Stimulated activated CD8-positive, alpha-beta memory T cell treated with anti-CD3 and anti-CD28 coated beads, Interleukin-2, amount 100 ng/mL, for 48 hours (primary cell): Measurements from ENCODE around the gene SMARCE1.

Experiments
- DNase-seq, 2 donors: peaks; one replicate each; pipeline ENCODE4 v3.0.0-alpha.2; 2020; ENCODE audit warnings: low read depth in 2 of 2

SMARCE1 gene

DNA sequence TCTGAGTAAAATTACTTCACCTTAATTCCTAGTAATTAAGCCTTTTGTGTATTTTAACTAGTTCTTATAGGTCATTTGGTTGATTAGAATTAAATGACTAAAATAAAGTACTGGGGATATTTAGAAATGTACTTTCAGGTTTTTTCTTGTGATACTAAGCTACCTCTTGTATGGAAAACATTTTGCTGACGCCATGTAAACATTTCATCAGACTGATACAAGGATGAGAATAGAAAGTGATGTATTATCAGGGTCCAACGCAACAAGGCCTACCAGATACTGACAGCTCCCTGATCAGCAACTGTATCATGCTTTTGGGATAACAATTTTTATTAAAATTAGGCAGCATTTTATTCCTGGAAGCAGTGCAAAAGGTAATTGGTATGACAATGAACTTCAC is 1.7 kb downstream of the SMARCE1 start:
- DNase-seq, result no peak

DNA sequence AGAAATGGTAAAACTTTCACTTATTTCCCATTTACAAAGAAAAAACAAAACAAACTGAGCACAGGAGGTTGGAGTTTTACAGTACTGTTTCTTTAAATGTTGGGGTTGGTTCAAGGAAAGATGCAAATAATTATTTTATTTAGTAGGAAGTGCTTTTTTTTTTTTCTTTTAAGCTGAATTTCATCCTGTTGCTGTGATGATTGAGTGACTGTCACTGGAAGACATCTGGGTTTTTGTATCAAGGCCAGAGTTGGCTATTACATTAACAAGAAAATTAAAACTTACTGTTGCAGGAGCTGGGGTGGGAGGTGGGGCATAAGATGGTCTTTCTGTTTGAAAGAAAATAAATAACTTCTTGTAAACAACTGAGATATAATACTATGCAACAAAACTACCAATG is 2.3 kb downstream of the SMARCE1 start:
- no peak for DNase-seq

DNA sequence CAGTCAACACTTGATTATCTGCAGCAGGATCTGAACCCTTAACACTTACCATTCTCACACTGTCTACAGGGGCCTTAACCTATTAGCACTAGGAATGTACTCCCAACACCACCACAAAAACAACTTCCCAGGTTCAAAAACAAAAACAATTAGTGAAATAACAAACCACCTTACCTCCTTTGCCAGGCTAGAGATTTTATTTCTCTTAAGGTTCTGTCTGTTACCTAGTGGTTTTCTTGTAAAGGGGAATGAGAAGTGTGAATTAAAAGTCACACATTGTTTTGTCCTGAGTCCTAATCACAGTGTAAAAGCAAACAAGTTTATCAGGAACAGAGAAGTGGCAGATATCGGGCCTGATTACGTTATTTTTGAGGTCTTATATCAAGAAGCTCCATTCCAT is 9.7 kb downstream of the SMARCE1 start:
- no peak for DNase-seq

DNA sequence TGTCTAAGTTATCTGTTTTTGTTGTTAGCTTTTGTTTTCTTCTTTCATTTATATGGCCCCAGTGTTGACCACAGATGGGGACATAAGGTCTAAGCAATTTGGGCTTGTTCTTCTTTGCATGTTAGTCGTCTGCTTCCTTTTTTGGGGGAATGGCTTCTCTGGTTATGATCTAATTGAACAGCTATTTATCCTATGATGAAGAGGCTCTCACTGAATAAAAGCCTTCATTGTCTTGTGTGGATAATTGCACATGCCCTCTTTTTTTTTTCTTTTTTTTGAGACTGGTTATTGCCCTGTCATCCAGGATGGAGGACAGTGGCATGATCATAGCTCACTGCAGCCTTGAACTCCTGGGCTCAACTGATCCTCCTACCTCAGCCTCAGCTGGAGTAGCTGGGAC is 13.7 kb downstream of the SMARCE1 start:
- DNase-seq, result no peak

DNA sequence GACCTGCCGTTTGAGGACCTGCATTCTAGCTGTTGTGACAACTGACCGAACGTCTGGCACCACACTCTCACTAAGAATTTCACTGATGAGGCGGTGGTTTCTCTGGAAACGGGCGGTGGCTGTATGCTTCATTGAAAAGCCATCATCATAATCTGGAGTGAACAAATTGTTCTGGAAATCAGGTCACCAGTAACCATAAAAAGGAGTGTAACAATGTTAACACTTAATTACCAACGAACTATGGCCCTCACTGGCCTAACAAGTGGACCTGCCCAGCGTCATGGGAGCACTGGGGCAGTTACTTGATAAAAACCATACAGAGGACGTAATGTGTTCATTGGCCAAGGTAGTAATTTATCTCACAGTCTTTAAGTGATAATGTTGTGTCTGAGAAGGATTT is 15.4 kb downstream of the SMARCE1 start:
- no peak for DNase-seq

DNA sequence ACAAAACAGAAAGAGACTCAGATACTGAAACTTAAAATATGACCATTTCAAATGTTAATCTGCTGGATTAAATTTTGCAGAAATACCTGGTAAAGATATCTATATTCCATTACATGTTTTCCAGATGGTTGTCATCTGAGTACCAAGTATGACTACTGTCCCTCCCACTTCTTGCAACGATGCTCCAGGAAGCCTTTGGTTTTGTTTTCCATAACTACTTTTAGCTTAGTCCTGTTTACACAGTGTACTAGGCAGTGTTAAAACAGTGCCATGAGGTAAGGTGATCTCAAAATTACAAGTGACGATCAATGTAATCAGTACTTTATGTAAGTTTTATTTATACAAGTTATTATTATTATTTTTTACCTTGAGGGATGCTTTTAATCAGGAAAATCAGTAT is 17.8 kb downstream of the SMARCE1 start:
- no peak for DNase-seq

DNA sequence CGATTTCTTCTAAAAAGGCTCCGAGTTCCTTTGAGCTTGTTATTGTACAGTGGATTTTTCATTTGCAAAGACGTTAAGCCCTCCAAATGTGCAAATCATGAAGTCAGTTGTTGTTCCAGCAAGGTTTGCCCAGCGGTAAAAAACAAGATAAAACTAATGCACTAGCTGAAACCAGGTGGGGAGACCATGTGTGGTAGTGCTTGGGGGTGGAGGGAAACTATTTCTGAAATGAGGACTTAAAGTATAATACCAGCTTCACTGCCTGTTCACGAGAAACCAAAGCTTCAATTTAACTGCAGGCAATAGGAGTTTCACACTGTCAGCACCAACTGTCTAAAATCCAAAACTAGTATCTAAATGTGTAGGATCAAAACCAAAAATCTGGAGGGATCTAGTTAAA is 22.3 kb downstream of the SMARCE1 start:
- no peak for DNase-seq

DNA sequence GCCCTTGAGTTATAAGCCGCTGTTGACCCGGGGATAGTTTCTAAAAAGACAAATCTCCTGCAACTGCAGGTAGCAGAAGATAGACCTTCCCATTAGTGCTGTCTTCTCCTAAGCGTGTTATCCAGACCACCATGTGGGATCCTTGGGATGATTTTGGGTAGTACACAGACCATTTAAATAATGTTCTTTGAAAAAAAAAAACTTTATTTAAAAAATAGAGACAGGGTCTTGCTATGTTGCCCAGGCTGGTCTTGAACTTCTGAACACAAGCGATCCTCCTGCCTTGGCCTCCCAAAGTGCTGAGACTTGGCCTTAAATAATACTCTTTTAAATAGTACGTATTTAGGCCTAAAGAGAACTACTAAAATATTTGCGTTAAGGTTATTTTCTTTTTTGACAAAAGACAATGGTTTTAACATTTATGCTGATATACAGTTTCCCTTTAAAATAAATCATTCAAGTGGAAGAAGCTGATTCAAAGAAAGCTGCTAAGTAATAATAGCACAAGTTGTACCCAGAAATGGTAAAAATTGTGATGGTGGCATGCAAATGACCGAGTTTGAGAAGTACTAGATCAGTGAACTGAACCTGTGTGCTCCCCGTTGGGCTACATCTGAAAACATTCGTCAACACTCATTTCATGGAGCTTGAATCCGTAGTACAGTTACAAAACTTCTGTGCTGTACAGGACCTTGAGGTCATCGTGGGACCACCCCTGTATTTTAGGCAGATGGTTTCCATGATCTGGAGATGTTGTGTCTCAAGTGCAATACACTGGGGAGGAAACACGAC is 24.0 kb downstream of the SMARCE1 start:
- no peak for DNase-seq

DNA sequence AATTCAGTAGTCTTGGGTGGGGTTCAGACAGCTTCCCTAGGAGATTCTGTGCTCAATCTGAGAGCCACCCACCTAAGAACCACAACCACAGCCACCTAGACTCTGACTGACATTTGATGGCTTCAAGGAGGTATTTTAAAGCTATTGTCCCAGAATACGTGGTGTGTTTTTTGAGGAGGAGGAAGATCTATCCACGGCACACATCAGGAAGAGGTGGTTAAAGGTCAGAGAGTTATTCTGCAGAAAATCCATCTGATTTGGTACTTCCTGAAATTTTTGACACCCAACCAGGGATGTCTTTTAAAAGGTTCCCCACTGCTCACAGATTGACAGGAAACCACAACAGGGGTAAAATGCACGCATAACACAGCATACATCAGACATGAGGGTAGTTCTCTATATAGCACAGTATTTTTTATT is 25.1 kb downstream of the SMARCE1 start:
- no peak for DNase-seq

DNA sequence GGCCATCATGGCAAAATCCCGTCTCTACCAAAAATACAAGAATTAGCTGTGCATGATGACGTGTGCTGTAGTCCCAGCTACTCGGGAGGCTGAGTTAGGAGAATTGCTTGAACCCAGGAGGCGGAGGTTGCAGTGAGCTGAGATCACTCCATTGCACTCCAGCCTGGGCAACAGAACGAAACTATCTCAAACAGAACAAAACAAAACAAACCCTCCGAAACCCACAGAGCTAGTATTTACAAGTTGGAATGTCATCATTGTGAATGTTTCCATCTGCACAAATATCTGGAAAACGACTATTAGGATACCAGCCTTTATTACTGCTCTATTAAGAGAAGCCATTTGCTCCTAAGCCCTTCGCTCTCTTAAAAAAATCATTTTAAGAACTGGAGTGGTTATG is 26.0 kb downstream of the SMARCE1 start:
- no peak for DNase-seq

DNA sequence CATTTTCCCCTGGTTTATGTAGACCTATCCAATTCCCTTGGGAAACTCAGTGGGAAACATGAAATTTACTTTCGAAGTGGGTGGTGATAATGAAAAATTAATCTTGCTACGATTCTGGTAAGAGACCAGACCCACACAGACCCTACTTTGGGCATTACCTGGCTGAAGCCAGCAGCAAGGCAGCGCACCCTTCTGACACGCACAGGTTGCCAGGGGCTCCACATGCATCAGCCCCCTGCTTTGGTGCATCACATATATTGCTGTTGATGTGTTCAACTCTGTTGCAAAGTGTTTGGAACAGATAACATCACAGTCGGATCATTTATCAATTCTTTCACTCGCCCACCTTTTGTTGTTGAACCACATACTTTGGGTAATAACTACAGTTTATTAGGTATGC is 26.6 kb downstream of the SMARCE1 start:
- no peak for DNase-seq

DNA sequence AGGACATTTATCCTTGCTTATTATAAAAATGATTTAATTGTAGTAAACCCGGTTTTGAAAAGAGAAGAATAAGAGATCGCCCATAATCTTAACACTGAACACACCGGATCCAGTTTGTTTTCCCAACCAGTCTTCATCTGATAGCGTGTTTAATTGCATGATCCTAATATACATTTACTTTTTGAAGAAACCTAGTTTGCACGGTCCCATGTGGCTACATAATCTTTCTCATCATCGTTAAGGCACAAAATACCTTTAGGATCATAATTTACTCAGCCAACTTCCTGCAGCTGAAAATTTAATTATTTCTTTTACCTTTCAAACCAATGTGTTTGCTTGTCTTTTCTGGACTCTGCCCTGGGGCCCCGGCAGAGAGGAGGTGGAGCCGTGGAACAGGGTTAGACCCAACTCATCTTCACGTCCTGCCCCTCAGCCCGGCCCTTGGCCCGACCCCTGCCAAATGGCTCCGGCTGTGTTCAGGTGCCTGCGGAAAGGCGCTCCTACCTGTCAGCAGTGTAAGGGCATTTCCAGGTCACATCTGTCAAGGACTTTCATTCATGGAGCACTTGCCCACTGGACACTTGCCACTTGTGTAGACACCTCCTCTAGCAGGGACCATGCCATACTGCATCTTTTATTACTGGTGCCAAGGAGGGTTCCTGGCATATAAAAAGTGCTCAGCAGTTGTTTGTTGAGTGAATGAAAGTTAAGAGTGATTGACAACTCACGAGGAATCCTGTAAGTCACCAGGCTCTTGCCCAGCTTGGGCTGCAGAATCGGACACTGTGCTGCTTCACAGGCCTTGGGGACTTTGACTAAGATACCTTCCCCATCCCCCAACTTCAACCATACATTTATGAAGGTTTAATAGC is 28.6 kb downstream of the SMARCE1 start:
- no peak for DNase-seq

DNA sequence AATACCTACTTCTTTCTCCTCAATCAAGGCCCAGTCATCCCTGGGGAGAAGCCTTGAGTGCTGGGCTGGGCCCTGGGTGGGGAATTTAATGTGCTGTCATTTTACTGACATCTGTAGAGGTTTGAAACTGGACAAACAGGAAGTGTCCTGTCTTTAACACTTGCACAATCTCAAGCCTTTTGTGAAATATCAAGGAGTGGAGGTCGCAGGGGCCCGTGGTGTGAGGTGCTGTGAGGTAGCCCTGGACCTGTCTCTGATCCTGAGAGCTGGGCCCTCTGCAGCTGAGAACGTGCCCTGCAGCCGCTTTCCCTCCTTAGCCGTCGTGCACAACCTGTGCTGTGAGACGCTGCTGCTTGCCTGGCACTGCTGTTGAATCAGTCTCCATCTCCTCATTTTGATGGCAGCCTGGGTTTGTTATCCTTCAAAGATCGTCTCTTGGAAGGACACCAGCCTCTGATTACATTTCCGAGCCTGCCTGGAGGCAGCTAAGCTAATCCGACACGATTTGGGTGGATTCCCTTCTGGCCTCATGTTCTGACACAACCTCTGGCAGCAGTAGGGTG is 29.9 kb downstream of the SMARCE1 start:
- no peak for DNase-seq

DNA sequence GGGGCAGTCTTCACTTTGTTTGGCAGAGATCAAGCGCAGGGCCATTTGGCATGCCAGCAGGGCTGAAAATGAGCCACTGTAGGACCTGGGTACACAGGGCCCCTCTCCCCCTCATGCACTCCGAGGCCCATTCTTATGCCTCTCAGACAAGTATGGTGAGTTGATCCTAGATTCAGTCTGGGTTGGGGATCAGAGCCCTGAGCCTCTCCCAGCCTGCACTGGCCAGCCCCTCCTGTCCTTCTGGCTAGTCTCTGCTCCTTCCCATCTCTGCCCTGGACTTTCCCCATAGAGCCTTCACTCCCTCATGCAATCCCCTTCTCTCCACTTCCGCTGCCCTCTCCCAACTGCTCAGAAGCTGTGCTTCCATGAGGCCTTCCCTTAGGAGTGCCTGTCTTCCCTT is 31.0 kb downstream of the SMARCE1 start:
- no peak for DNase-seq

DNA sequence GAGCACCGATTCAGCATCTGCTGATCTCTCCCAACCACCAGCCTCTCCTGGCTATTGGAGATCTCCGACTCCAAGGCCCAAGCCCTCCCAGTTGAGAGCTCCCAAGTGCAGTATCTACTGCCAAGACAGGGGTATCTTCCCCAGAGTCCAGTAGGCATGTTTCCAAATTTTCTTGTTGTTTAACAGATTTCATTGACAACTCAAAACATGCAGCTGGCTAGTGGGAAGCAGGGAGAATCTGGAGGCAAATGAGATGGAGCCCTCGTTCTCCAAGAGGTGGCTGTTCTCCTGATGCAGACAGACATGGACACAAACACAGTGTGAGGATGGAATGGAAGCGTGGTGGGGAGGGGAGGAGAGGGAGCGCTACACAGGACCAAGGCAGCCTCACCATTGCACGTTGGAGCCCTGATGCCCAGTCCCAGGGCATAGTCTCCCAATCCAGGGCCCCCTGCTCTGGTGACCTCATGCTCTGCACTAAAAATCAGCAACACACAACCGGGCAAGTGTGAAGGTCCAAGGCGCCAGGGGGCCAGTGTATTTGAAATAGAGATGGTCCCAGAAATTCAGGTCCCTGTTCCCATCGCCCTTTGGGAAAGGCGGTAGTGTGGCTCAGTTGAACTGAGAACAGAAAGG is 31.7 kb downstream of the SMARCE1 start:
- no peak for DNase-seq

DNA sequence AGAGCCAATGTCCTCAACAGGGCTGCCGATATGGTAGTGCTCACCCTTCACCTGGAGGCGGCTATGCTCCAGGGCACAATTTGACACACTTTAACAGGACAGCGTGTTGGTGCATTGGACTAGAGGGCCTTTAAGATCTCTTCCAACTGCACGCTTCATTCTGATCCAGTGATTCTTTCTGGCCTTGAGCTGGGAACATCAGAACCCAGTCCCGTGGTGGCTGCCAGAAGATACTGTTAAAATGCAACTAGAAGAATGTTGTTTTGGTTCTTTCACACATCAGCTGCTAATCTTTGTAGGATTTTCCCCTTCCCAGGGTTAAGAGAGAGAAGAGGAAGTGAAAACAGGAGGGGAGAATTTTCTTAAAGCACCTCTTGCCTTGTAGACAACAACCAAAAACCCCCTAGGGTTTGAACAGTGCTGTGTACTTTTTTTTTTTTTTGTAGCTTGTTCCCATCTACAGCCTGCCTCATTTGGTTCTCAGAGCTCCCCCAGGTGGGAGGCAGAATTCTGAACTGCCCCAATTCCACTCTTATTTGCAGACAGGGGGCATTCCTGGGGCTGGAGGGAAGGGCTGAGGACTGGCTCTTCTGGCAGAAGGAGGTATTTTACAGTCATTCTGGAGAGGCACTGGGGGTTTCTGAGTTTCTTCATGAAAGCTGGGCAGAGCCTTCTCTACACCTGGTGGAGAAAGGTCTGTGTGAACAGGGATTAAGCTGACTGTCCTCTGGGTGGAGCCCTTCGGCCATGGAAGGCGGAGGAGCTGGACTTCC is 32.4 kb downstream of the SMARCE1 start:
- no peak for DNase-seq

DNA sequence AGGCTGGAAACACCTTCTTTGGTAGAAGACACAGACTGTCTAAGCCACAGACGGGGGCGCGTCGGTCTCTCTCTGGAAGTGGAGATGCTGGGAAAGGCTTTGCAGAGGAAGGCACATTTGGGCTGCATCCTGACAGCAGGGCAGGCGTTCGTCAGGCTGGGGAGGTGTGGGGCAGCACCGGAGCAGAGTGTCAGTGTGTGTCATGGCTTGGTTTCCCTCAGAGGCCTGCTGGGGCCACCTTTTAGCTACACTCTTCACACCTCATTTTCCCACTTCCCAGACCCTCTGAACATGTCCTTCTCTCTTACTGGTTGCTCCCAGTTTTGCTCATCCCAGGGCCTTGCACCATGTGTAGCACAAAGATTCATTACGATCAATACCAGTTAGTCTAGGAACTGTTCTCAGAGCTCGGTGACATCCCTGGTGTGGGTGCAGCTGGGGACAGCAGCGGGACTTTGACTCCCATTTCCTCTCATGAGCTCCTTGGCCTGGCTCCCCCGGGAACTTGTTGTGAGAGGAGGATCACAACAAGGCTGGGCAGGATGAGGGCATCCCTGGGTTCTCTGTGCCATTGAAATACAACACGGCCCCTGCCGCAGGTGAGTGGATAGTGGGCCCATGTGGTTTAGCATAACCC is 33.1 kb downstream of the SMARCE1 start:
- no peak for DNase-seq

DNA sequence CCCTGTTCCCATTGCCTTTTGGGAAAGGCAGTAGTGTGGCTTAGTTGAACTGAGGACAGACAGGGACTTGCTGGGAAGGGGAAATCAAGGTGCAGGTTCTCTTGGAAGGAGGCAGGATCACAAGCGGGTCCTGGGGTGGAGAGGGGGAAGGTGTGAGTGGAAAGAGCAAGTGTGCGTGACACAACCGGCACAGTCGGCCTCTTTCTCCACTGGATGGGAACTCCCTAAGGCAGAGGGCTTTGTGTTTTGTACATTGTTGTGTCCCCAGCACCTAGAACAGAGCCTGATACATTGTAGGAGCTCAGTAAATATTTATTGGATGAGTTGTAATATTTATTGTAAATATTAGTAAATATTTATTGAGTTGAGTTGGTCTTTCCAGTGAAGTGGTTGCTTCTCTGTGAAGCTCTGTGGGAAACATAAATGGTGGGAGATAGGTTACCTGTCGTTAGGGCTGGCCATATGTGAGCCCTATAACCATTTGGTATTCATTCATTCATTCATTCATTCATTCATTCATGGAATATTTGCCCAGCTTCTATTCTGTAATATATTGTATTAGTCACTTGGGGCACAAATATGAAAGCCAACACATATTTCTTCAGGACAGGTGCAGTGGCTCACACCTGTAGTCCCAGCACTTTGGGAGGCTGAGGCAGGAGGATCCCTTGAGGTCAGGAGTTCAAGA is 34.0 kb downstream of the SMARCE1 start:
- no peak for DNase-seq

DNA sequence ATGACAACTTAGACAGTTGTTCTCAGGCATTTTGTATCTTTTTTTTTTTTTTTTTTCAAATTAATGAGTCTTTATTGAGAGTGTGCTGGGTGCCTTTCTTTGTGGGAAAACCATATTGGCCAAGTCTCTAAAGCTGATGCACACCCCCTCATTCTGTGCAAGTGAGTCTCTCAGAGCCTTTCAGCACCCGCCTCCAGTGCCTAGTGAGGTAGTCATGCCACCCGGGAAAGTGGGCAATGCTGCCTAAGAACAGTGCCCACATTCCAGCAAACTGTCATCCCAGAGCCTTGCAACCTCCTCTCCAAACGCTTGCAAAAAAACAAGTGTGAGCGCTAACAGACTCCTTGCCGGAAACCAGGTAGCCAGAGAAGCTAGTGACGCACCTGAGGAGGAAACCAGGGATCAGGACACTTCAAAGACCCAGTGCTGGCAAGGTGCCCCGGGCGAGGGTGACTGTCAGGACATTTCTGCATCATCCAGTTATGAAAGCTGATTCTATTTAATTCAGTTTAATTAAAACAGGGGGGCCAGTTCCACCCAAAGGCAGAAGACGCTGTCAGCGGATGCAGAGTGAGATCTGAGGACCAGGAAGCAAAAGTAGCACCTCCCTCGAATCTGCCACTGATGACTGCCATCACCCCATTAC is 34.9 kb downstream of the SMARCE1 start:
- DNase-seq, result no peak
